Panc1 (cell line): Measurements from ENCODE around the gene PRR35.

Experiments used
- POLR2AphosphoS5 ChIP-seq: IDR thresholded peaks from 2 replicates; pipeline ENCODE4 v1.6.1; 2012; ENCODE audit warnings: mild to moderate bottlenecking, low read depth, low read length, moderate library complexity
- TF ChIP-seq, protein P1 (sequence below): fragments of 450-650 bp; IDR thresholded peaks from 2 replicates; pipeline ENCODE4 v1.5.1; 2017; ENCODE audit warnings: mild to moderate bottlenecking

DNA sequence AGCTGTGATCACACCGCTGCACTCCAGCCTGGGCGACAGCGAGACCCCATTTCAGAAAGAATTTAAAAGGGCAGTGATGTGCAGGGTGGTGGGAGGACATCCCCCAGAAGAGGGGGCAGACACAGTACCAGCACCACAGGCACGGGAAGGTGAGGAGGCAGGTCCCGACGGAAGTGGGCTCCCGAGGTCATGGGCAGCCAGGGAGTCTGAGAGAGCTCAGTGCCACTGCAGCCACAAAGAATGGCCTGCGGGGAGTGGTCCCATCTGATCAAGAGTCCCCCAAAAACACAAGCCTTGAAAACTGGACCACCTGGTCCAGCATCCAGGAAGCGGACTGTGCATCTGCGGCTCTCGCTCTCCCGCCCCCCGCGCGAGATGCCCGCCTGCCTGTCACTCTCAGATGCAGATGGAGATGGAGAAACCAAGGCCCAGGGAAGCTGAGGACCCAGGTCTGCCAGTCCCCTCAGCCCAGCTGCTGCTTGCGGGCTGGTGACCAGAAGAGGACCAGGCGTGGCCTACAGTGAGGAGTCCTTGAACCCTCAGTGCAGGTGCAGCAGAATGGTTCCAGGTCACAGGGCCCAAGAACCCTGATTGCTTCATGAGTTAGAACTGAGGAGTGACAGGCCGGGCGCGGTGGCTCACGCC is 37.0 kb upstream of the PRR35 start:
- TF ChIP-seq, protein P1, sequence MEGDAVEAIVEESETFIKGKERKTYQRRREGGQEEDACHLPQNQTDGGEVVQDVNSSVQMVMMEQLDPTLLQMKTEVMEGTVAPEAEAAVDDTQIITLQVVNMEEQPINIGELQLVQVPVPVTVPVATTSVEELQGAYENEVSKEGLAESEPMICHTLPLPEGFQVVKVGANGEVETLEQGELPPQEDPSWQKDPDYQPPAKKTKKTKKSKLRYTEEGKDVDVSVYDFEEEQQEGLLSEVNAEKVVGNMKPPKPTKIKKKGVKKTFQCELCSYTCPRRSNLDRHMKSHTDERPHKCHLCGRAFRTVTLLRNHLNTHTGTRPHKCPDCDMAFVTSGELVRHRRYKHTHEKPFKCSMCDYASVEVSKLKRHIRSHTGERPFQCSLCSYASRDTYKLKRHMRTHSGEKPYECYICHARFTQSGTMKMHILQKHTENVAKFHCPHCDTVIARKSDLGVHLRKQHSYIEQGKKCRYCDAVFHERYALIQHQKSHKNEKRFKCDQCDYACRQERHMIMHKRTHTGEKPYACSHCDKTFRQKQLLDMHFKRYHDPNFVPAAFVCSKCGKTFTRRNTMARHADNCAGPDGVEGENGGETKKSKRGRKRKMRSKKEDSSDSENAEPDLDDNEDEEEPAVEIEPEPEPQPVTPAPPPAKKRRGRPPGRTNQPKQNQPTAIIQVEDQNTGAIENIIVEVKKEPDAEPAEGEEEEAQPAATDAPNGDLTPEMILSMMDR: no peak
- no peak for TF ChIP-seq POLR2AphosphoS5
